IMR-90 (cell line): ENCODE results near the gene SUGCT. TPM values are rescaled to one million over a fixed set of nuclear protein-coding genes. Genes with fewer than 3 reads are reported as not detected.

Source experiments
- ATAC-seq: fragments of 200-7000 bp; cut with Tn5 transposase; 2 replicates; pipeline ENCODE4 v1.9.1; 2020; ENCODE audit warnings: low read depth, mild to moderate bottlenecking, moderate library complexity
- BruUV-seq: library from RNA; stranded (reverse); fragments of 400-500 nt; replicated peaks from 2 replicates; lab custom pipeline; 2021; lab: Mats Ljungman, UMichigan
- CTCF ChIA-PET: fragments of 300-600 bp; formaldehyde crosslinking; extraction: SDS; loops from one replicate; lab custom pipeline; 2021; ENCODE audit warnings: antibody characterized with exemption; lab: Yijun Ruan, JAX
- POLR2A ChIA-PET: fragments of 300-600 bp; sonication (Branson Sonifier 250); formaldehyde crosslinking; loops from one replicate; lab custom pipeline; 2022; ENCODE audit warnings: antibody characterized with exemption; ENCODE audit not compliant: unreplicated experiment; lab: Charles Lee
- DNase-seq: peaks from one replicate; pipeline ENCODE4 v3.0.0; 2013
- H2AFZ ChIP-seq: replicated peaks from 2 replicates; pipeline ENCODE3; 2013; ENCODE audit warnings: low read length, mild to moderate bottlenecking; ENCODE audit not compliant: poor library complexity
- H2AK5ac ChIP-seq: 2 replicates; pipeline ENCODE4 v1.6.1; 2013; ENCODE audit warnings: low read depth, low read length, inconsistent platforms
- H2AK9ac ChIP-seq: replicated peaks from 2 replicates; pipeline ENCODE3; 2013; ENCODE audit warnings: mild to moderate bottlenecking, low read depth, low read length, moderate library complexity; ENCODE audit not compliant: poor library complexity
- H2BK120ac ChIP-seq: 2 replicates; pipeline ENCODE4 v1.6.1; 2013; ENCODE audit warnings: low read depth, low read length, inconsistent platforms
- H2BK15ac ChIP-seq: 3 replicates; pipeline ENCODE4 v1.6.1; 2013; ENCODE audit warnings: low read depth, low read length, inconsistent platforms
- H2BK20ac ChIP-seq: 2 replicates; pipeline ENCODE4 v1.6.1; 2013; ENCODE audit warnings: low read depth, mild to moderate bottlenecking, inconsistent platforms, low read length, moderate library complexity
- H2BK5ac ChIP-seq: 2 replicates; pipeline ENCODE4 v1.6.1; 2013; ENCODE audit warnings: mild to moderate bottlenecking, low read depth, low read length, inconsistent platforms; ENCODE audit not compliant: poor library complexity, severe bottlenecking
- H3K14ac ChIP-seq: replicated peaks from 2 replicates; pipeline ENCODE4 v1.6.1; 2013; ENCODE audit warnings: low read depth, low read length, inconsistent platforms
- H3K18ac ChIP-seq: 2 replicates; pipeline ENCODE4 v1.6.1; 2013; ENCODE audit warnings: low read depth, low read length, control low read depth
- H3K23ac ChIP-seq: 2 replicates; pipeline ENCODE4 v1.6.1; 2013; ENCODE audit warnings: low read depth, low read length, inconsistent platforms
- H3K27ac ChIP-seq: 2 replicates; pipeline ENCODE4 v1.5.1; 2013; ENCODE audit warnings: mild to moderate bottlenecking, control low read depth, low read length; ENCODE audit not compliant: insufficient read depth
- H3K27me3 ChIP-seq: 2 replicates; pipeline ENCODE4 v1.6.1; 2013; ENCODE audit warnings: low read length; ENCODE audit not compliant: control insufficient read depth, insufficient read depth
- H3K36me3 ChIP-seq: 2 replicates; pipeline ENCODE4 v1.6.1; 2013; ENCODE audit warnings: low read length, mixed read lengths; ENCODE audit not compliant: control insufficient read depth, insufficient read depth
- H3K4ac ChIP-seq: 2 replicates; pipeline ENCODE4 v1.6.1; 2013; ENCODE audit warnings: low read depth, low read length, inconsistent platforms
- H3K4me1 ChIP-seq: 2 replicates; pipeline ENCODE4 v1.6.1; 2013; ENCODE audit warnings: low read length, mixed read lengths; ENCODE audit not compliant: control insufficient read depth, insufficient read depth
- H3K4me2 ChIP-seq: 2 replicates; pipeline ENCODE4 v1.6.1; 2013; ENCODE audit warnings: low read depth, mild to moderate bottlenecking, control low read depth, low read length, moderate library complexity
- H3K4me3 ChIP-seq: 2 replicates; pipeline ENCODE4 v1.5.1; 2013; ENCODE audit warnings: low read depth, mild to moderate bottlenecking, control low read depth, low read length, moderate library complexity; ENCODE audit not compliant: insufficient read depth
- H3K56ac ChIP-seq: 2 replicates; pipeline ENCODE4 v1.6.1; 2013; ENCODE audit warnings: low read length, inconsistent platforms; ENCODE audit not compliant: insufficient read depth; ENCODE audit errors: extremely low read depth
- H3K79me1 ChIP-seq, 2 experiments: 2 replicates each; pipeline ENCODE4 v1.6.1; 2013; ENCODE audit warnings: low read length in 2 of 2, inconsistent platforms in 1 of 2, low read depth in 1 of 2
- H3K9ac ChIP-seq: 2 replicates; pipeline ENCODE4 v1.6.1; 2013; ENCODE audit warnings: low read depth, low read length, control low read depth
- H3K9me1 ChIP-seq: 2 replicates; pipeline ENCODE4 v1.6.1; 2013; ENCODE audit warnings: low read length, inconsistent platforms; ENCODE audit not compliant: insufficient read depth
- H3K9me3 ChIP-seq: 2 replicates; pipeline ENCODE4 v1.6.1; 2013; ENCODE audit warnings: low read length; ENCODE audit not compliant: control insufficient read depth, insufficient read depth
- H4K20me1 ChIP-seq: 2 replicates; pipeline ENCODE4 v1.6.1; 2013; ENCODE audit warnings: low read length, inconsistent platforms; ENCODE audit not compliant: insufficient read depth
- H4K5ac ChIP-seq: 2 replicates; pipeline ENCODE4 v1.6.1; 2013; ENCODE audit warnings: mild to moderate bottlenecking, low read depth, low read length, control low read depth
- H4K8ac ChIP-seq, 2 experiments: 2 replicates each; pipeline ENCODE4 v1.6.1; 2013; ENCODE audit warnings: low read depth in 2 of 2, low read length in 2 of 2, control low read depth in 1 of 2, inconsistent platforms in 1 of 2
- H4K91ac ChIP-seq: 2 replicates; pipeline ENCODE4 v1.6.1; 2013; ENCODE audit warnings: low read depth, low read length, inconsistent platforms; ENCODE audit not compliant: insufficient read depth
- BHLHE40 ChIP-seq: fragments of 150-350 bp; IDR thresholded peaks from 2 replicates; pipeline ENCODE4 v1.6.1; 2016; ENCODE audit warnings: mild to moderate bottlenecking, low read depth, low read length
- CEBPB ChIP-seq: IDR thresholded peaks from 2 replicates; pipeline ENCODE4 v1.6.1; 2012; ENCODE audit warnings: low read depth, low read length, improper control_type of control experiment
- CHD1 ChIP-seq: IDR thresholded peaks from 2 replicates; pipeline ENCODE4 v1.6.1; 2012; ENCODE audit warnings: low read depth, low read length, improper control_type of control experiment
- FOS ChIP-seq: fragments of 150-350 bp; IDR thresholded peaks from 2 replicates; pipeline ENCODE4 v1.6.1; 2016; ENCODE audit warnings: low read depth, low read length
- MAFK ChIP-seq: IDR thresholded peaks from 2 replicates; pipeline ENCODE4 v1.6.1; 2012; ENCODE audit warnings: low read depth, low read length, improper control_type of control experiment
- MAZ ChIP-seq: IDR thresholded peaks from 2 replicates; pipeline ENCODE4 v1.6.1; 2012; ENCODE audit warnings: low read depth, mild to moderate bottlenecking, low read length, improper control_type of control experiment, moderate library complexity, borderline replicate concordance
- MXI1 ChIP-seq: IDR thresholded peaks from 2 replicates; pipeline ENCODE4 v1.6.1; 2012; ENCODE audit warnings: low read depth, mild to moderate bottlenecking, low read length, moderate library complexity, borderline replicate concordance
- NFE2L2 ChIP-seq: fragments of 150-350 bp; IDR thresholded peaks from 2 replicates; pipeline ENCODE4 v1.6.1; 2016; ENCODE audit warnings: low read depth, mild to moderate bottlenecking, low read length
- POLR2A ChIP-seq: IDR thresholded peaks from 2 replicates; pipeline ENCODE4 v1.6.1; 2012; ENCODE audit warnings: mild to moderate bottlenecking, low read depth, low read length
- RAD21 ChIP-seq: IDR thresholded peaks from 2 replicates; pipeline ENCODE4 v1.6.1; 2012; ENCODE audit warnings: low read length, improper control_type of control experiment
- RCOR1 ChIP-seq: IDR thresholded peaks from 2 replicates; pipeline ENCODE4 v1.6.1; 2012; ENCODE audit warnings: mild to moderate bottlenecking, low read length, improper control_type of control experiment; ENCODE audit not compliant: insufficient replicate concordance
- RFX5 ChIP-seq: IDR thresholded peaks from 2 replicates; pipeline ENCODE4 v1.8.0; 2012; ENCODE audit warnings: low read depth, mild to moderate bottlenecking, low read length, moderate library complexity
- SMC3 ChIP-seq: fragments of 150-350 bp; IDR thresholded peaks from 2 replicates; pipeline ENCODE4 v1.6.1; 2016; ENCODE audit warnings: low read depth, mild to moderate bottlenecking, antibody characterized with exemption, low read length, moderate library complexity
- WGBS, 2 experiments: methylation state at CpG; one replicate each; pipeline versions ENCODE4 v1.1.5 to v1.1.7; 2013; ENCODE audit warnings: missing lambda C conversion rate in 2 of 2; ENCODE audit not compliant: insufficient read length in 1 of 2; ENCODE audit errors: extremely low coverage in 2 of 2; 5-methylcytosine and 5-hydroxymethylcytosine counted together
- dilution Hi-C: fragments of 300-500 bp; cut with HindIII; formaldehyde crosslinking; loops from one replicate; pipeline ENCODE4 v1.14.3; 2018; ENCODE audit warnings: low sequenced_read_pairs; ENCODE audit not compliant: unreplicated experiment
- in situ Hi-C: fragments of 300-500 bp; cut with MboI; formaldehyde crosslinking; loops from 3 replicates; pipeline ENCODE4 v1.14.3; 2019; ENCODE audit warnings: low sequenced_read_pairs, inconsistent platforms, mixed read lengths
- intact Hi-C: fragments of 100-400 bp; cut with micrococcal nuclease; formaldehyde crosslinking; loops from 2 replicates; pipeline ENCODE4 v1.10.0; 2022
- polyA plus RNA-seq, 3 experiments: library from polyadenylated mRNA; depleted of rRNA; stranded (reverse); fragments of >200 nt; gene quantifications; 2 replicates each; pipeline ENCODE4 v1.2.3, GENCODE V29; 2012; ENCODE audit warnings: low replicate concordance in 1 of 3
- total RNA-seq: library from RNA; depleted of rRNA; stranded (reverse); fragments of >200 nt; gene quantifications from 2 replicates; pipeline ENCODE4 v1.2.3, GENCODE V29; 2012
- TF ChIP-seq, protein P1 (sequence below): conservative IDR thresholded peaks from 2 replicates; pipeline ENCODE4 v1.5.1; 2012; ENCODE audit warnings: mild to moderate bottlenecking, low read depth, low read length, improper control_type of control experiment
- TF ChIP-seq, protein P2 (sequence below): fragments of 150-350 bp; IDR thresholded peaks from 2 replicates; pipeline ENCODE4 v1.6.1; 2017; ENCODE audit warnings: mild to moderate bottlenecking, antibody characterized with exemption, low read length, low read depth
- TF ChIP-seq, protein P3 (sequence below): fragments of 150-350 bp; IDR thresholded peaks from 2 replicates; pipeline ENCODE4 v1.6.1; 2016; ENCODE audit warnings: low read depth, mild to moderate bottlenecking, low read length, moderate library complexity, borderline replicate concordance

SUGCT gene
- total and polyA plus RNA-seq, 2 of the 4 experiments (the other 2 are of a cell fraction): 5.9 to 8.3 TPM

DNA sequence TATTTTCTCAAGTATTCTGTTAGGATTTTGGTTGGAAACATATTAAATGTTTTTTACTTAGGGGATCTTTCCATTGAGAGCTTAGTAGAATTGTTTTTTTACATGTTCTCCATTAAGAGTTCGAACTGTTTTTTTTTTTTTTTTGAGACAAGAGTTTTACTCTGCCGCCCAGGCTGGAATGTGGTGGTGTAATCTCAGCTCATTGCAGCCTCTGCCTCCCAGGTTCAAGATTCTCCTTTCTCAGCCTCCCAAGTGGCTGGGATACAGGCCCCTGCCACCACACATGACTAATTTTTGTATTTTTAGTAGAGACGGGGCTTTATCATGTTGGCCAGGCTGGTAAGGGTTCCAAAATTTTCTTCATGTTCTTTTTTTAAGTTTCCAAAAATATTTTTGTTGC, 33.6 kb upstream of the SUGCT start:
- ChIA-PET POLR2A (no interaction called here), CTCF (interaction anchor here (0.6 kb wide), 1 partner anchor 121 kb away, joined by 3 read pairs; no protein-coding TSS in a partner anchor)
- in situ Hi-C loops (no loop called here), dilution Hi-C loops (no loop called here), intact Hi-C loops (no loop called here)
- Histone ChIP-seq H2BK20ac (no peak overlapping the region), H3K9ac (no peak overlapping the region), H3K79me1 (peaks cover 5 to 6% of the 10 kb centered on the region in 2 experiments; a peak in 1 of 4 replicates), H3K56ac (no peak overlapping the region), H2BK120ac (no peak overlapping the region), H2BK5ac (no peak overlapping the region), H3K4me2 (no peak overlapping the region), H2AK5ac (no peak overlapping the region), H3K4ac (no peak overlapping the region), H3K27ac (no peak overlapping the region), H4K20me1 (0 out of 2 replicates have a peak, but pooled peaks cover 3% of the 10 kb centered on the region), H3K18ac (no peak overlapping the region), H3K4me1 (no peaks in the 10 kb centered on the region), H2AFZ (no peak overlapping the region), H3K14ac (no peak overlapping the region), H3K36me3 (no peaks in the 10 kb centered on the region), H4K91ac (no peak overlapping the region), H3K9me3 (no peaks in the 10 kb centered on the region), H4K8ac (no peak overlapping the region), H4K5ac (no peak overlapping the region), H2BK15ac (no peak overlapping the region), H2AK9ac (no peak overlapping the region), H3K23ac (no peak overlapping the region), H3K27me3 (no peaks in the 10 kb centered on the region), H3K4me3 (no peak overlapping the region), H3K9me1 (no peaks in the 10 kb centered on the region)
- no peak for TF ChIP-seq POLR2A
- TF ChIP-seq MAZ: no peak
- no peak for TF ChIP-seq MAFK
- no peak for TF ChIP-seq RFX5
- TF ChIP-seq BHLHE40: no peak
- no peak for TF ChIP-seq CEBPB
- no peak for TF ChIP-seq SMC3
- TF ChIP-seq, protein P1, sequence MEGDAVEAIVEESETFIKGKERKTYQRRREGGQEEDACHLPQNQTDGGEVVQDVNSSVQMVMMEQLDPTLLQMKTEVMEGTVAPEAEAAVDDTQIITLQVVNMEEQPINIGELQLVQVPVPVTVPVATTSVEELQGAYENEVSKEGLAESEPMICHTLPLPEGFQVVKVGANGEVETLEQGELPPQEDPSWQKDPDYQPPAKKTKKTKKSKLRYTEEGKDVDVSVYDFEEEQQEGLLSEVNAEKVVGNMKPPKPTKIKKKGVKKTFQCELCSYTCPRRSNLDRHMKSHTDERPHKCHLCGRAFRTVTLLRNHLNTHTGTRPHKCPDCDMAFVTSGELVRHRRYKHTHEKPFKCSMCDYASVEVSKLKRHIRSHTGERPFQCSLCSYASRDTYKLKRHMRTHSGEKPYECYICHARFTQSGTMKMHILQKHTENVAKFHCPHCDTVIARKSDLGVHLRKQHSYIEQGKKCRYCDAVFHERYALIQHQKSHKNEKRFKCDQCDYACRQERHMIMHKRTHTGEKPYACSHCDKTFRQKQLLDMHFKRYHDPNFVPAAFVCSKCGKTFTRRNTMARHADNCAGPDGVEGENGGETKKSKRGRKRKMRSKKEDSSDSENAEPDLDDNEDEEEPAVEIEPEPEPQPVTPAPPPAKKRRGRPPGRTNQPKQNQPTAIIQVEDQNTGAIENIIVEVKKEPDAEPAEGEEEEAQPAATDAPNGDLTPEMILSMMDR: no peak
- no peak for TF ChIP-seq MXI1
- no peak for TF ChIP-seq RCOR1
- no peak for TF ChIP-seq NFE2L2
- TF ChIP-seq, protein P2, sequence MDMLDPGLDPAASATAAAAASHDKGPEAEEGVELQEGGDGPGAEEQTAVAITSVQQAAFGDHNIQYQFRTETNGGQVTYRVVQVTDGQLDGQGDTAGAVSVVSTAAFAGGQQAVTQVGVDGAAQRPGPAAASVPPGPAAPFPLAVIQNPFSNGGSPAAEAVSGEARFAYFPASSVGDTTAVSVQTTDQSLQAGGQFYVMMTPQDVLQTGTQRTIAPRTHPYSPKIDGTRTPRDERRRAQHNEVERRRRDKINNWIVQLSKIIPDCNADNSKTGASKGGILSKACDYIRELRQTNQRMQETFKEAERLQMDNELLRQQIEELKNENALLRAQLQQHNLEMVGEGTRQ: no peak
- no peak for TF ChIP-seq FOS
- TF ChIP-seq, protein P3, sequence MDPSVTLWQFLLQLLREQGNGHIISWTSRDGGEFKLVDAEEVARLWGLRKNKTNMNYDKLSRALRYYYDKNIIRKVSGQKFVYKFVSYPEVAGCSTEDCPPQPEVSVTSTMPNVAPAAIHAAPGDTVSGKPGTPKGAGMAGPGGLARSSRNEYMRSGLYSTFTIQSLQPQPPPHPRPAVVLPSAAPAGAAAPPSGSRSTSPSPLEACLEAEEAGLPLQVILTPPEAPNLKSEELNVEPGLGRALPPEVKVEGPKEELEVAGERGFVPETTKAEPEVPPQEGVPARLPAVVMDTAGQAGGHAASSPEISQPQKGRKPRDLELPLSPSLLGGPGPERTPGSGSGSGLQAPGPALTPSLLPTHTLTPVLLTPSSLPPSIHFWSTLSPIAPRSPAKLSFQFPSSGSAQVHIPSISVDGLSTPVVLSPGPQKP: no peak
- no peak for TF ChIP-seq CHD1
- TF ChIP-seq RAD21: no peak
- no peak for ATAC-seq
- BruUV-seq: no TSS peak
- WGBS, 2 experiments: no CpG with 5 or more reads among the region's 3 CpGs
- DNase-seq: no peak
